ENCODE results near the gene DUSP22. TPM values are rescaled to one million over a fixed set of nuclear protein-coding genes. Genes with fewer than 3 reads are reported as not detected.

The DUSP22 gene
- total and polyA plus RNA-seq, 2 of the 8 experiments (the other 6 are each of a cell fraction or from before 2014, with no cell fraction given): 15.5 to 32.4 TPM

- H3K79me2 ChIP-seq (ENCODE audit: control insufficient read depth in 1 of 2, insufficient read depth in 2 of 2, low read length in 2 of 2): no peaks in the 10 kb centered on the region
- H3K27ac ChIP-seq (ENCODE audit: low read depth, low read length): no peak overlapping the region
- H2AK5ac ChIP-seq (ENCODE audit: low read depth, low read length): no peak overlapping the region
- no peak overlapping the region for H4K8ac ChIP-seq (ENCODE audit: extremely low read depth, insufficient read depth, low read length)
- no peak overlapping the region for H2BK5ac ChIP-seq (ENCODE audit: low read depth, low read length)
- no peak overlapping the region for H2BK120ac ChIP-seq (replicated peaks; ENCODE audit: low read depth, low read length)
- no peaks in the 10 kb centered on the region for H3K23me2 ChIP-seq (ENCODE audit: low read depth, low read length)
- ChIA-PET POLR2A (ENCODE audit: partially characterized antibody) (no interaction called here), CTCF (ENCODE audit: partially characterized antibody) (interaction anchor here (1.0 to 2.4 kb wide), 11 partner anchors 10 to 141 kb away, joined by 3 to 10 read pairs (median 4); no protein-coding TSS in a partner anchor)
- no peak overlapping the region for H3K9ac ChIP-seq (replicated peaks in 1 of 4; ENCODE audit: extremely low read depth in 1 of 4, low read depth in 3 of 4, low read length in 3 of 4)
- DNase-seq (ENCODE audit: low read depth in 1 of 2, low spot score in 2 of 2): no peak
- no peak overlapping the region for H2BK12ac ChIP-seq (ENCODE audit: low read depth, low read length)
- H3K18ac ChIP-seq (ENCODE audit: extremely low read depth, low read length): no peak overlapping the region
- H3K4ac ChIP-seq (replicated peaks; ENCODE audit: insufficient read length, low read depth, low read length): no peak overlapping the region
- peaks cover 30 to 82% of the 10 kb centered on the region in 2 experiments for H3K9me3 ChIP-seq (ENCODE audit: insufficient read depth in 2 of 2, low read depth in 1 of 2, low read length in 1 of 2)
- no peak overlapping the region for H3K4me2 ChIP-seq (ENCODE audit: insufficient read depth in 1 of 2, low read depth in 2 of 2, low read length in 2 of 2)
- H3K4me1 ChIP-seq (replicated peaks in 1 of 4; ENCODE audit: control insufficient read depth in 3 of 4, insufficient read depth in 4 of 4, low read length in 3 of 4): no peaks in the 10 kb centered on the region
- H3K23ac ChIP-seq (ENCODE audit: insufficient read length): no peak overlapping the region
- WGBS, 2 experiments (ENCODE audit: extremely low coverage in 1 of 2, insufficient coverage in 1 of 2, insufficient read length in 1 of 2, insufficient replicate concordance in 2 of 2, low coverage in 1 of 2, low lambda C conversion rate in 2 of 2, missing lambda C conversion rate in 1 of 2): 89% methylated on average over 7 of the region's 7 CpGs; no CpG with 5 or more reads in 1 of the 2 experiments
- H4K91ac ChIP-seq (replicated peaks; ENCODE audit: insufficient read length, low read length): no peak overlapping the region
- H3K79me1 ChIP-seq (ENCODE audit: low read depth, low read length): no peaks in the 10 kb centered on the region
- no peak overlapping the region for H2BK20ac ChIP-seq (ENCODE audit: low read length)
- no peak overlapping the region for H3K14ac ChIP-seq (ENCODE audit: insufficient read length)
- H4K5ac ChIP-seq (ENCODE audit: insufficient read length, low read depth, low read length): no peak overlapping the region
- H2AFZ ChIP-seq (ENCODE audit: low read length): no peak overlapping the region
- no peak for TF ChIP-seq CHD2 (IDR thresholded peaks at IDR 0.05; ENCODE audit: low read length)
- no peak overlapping the region for H3K56ac ChIP-seq (replicated peaks; ENCODE audit: insufficient read length, low read depth, low read length)
- no peaks in the 10 kb centered on the region; a peak in 1 of 7 replicates for H3K27me3 ChIP-seq (replicated peaks in 1 of 4; ENCODE audit: control insufficient read depth in 3 of 4, extremely low read depth in 1 of 4, insufficient read depth in 3 of 4, low read length in 3 of 4)
- no peaks in the 10 kb centered on the region for H3K36me3 ChIP-seq (ENCODE audit: control insufficient read depth in 2 of 4, insufficient read depth in 4 of 4, low read length in 3 of 4)
- no peak overlapping the region for H2BK15ac ChIP-seq (ENCODE audit: low read length)
- no peak for FAIRE-seq
- no peak overlapping the region for H3K4me3 ChIP-seq (ENCODE audit: extremely low read depth in 1 of 4, insufficient read depth in 2 of 4, low read depth in 3 of 4, low read length in 4 of 4)
- no peaks in the 10 kb centered on the region for H4K20me1 ChIP-seq (replicated peaks in 1 of 2; ENCODE audit: control insufficient read depth in 1 of 2, insufficient read depth in 2 of 2, low read length in 2 of 2)
These were observed 40.4 kb downstream of the DUSP22 start for GRCh38 chr6:332671-333070.
